NT2/D1 (cell line): ENCODE results near the gene SDK1.

Experiments used
- SUZ12 ChIP-seq: IDR thresholded peaks from 2 replicates; pipeline ENCODE4 v1.6.1; 2011; ENCODE audit not compliant: insufficient read length, insufficient read depth; ENCODE audit errors: extremely low read depth
- ZNF274 ChIP-seq: IDR thresholded peaks from 2 replicates; pipeline ENCODE4 v1.6.1; 2011; ENCODE audit warnings: mild to moderate bottlenecking, low read depth, low read length

- TF ChIP-seq ZNF274 (no peak), SUZ12 (no peak)
Observed at GRCh38 chr7:3283130-3283704, 17.8 kb upstream of the SDK1 start.
